ENCODE data around the gene GRID1. TPM values are rescaled to one million over a fixed set of nuclear protein-coding genes. Genes with fewer than 3 reads are reported as not detected.

GRID1 gene
- total RNA-seq, 1 donor from 2014 or later, result 9.2 TPM

DNA sequence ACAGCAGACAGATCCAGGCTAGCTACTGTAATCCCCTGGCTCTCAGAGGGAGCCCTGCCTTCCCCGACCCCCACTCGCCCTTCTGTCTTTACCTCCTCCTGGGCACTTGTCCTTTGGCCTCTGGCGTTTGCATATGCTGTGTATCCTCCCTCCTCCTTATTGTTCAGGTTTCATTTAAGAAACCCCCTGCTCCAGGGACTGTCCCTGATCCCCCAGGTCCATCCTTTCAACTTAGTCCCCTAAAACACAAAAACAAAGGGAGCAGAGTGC, 25.7 kb downstream of the GRID1 start:
- Mint-ChIP-seq H3K4me1 (ENCODE audit: unreplicated experiment) (peaks cover 10% of the 10 kb centered on the region), H3K4me3 (no peak overlapping the region), H3K27ac (no peak overlapping the region), H3K36me3 (no peaks in the 10 kb centered on the region), H3K9me3 (no peaks in the 10 kb centered on the region), H3K27me3 (peaks cover 6% of the 10 kb centered on the region)
- TF ChIP-seq, protein P1, sequence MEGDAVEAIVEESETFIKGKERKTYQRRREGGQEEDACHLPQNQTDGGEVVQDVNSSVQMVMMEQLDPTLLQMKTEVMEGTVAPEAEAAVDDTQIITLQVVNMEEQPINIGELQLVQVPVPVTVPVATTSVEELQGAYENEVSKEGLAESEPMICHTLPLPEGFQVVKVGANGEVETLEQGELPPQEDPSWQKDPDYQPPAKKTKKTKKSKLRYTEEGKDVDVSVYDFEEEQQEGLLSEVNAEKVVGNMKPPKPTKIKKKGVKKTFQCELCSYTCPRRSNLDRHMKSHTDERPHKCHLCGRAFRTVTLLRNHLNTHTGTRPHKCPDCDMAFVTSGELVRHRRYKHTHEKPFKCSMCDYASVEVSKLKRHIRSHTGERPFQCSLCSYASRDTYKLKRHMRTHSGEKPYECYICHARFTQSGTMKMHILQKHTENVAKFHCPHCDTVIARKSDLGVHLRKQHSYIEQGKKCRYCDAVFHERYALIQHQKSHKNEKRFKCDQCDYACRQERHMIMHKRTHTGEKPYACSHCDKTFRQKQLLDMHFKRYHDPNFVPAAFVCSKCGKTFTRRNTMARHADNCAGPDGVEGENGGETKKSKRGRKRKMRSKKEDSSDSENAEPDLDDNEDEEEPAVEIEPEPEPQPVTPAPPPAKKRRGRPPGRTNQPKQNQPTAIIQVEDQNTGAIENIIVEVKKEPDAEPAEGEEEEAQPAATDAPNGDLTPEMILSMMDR (conservative IDR thresholded peaks at IDR 0.05), result no peak
- DNase-seq (ENCODE audit: extremely low spot score, unreplicated experiment), result no peak

DNA sequence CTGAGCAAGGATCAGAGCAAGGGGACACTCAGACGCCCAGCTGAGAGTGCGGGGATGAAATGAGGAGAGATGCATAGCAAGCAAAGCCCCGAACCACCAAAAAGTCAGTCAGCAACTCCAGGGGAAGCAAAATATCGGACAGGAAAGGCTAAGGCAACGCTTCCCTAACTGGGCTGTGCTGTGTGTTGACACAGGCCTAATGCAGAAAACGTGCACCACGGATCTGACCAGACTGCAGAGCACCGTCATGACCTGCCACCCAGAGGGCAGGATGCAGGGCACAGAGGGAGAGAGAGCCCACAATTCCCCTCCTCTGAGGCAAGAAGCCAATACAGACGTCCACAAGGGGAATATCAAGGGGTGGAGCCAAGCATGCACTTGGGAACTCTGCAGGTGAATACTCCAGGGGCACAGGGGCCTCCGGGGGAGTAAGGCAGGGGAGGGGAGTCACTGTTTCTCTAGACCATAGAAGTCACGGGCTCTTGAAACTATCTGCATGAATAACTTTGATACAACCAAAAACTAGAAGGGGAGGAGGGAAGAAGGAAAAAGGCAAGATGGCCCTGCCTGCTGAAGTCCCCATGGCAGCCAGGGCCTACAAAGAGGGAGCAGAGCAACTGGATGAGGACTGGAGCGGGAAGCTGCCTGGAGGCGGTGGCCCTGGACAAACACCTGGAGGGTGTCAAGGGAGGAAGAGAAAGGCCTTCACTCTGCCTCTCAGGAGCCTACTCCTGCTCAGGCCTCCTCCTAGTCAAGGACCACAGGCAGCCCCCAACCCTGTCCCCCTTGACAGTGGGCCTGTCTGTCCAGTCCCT, 26.2 kb downstream of the GRID1 start:
- no peak for DNase-seq (ENCODE audit: extremely low spot score, unreplicated experiment)

DNA sequence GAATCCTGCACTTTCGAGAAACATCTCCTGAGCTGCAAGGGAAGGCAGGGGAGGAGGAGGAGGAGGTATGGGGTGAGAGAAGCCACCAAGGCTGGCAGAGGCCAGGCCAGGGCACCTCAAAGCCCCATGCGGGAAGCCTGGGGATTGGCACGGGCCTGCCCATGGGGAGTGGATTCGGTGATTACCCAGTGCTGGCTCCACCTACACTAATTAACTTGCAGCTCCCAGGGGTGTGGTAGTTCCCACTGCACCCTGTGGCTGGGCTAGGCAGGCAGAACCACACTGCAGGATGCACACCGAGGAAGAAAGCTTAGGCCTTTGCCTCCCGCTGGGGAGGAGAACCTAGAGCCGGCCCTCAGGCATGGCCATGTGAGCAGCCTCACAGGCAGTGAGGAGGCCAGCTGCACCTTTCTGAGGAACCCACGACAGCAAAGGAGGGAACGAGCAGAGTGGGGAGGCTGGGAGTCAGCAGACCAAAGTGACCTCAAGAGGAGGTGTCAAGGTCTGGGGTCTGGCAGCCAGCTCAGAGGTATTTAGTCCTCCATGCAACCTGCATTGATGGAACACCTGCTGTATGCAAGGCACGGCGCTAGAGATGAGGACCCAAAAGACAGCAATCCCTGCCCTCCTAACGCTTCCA, 27.2 kb downstream of the GRID1 start:
- Mint-ChIP-seq H3K4me3 (no peak overlapping the region), H3K4me1 (ENCODE audit: unreplicated experiment) (peaks cover 7% of the 10 kb centered on the region), H3K36me3 (no peaks in the 10 kb centered on the region), H3K9me3 (no peaks in the 10 kb centered on the region), H3K27me3 (peaks cover 7% of the 10 kb centered on the region), H3K27ac (no peak overlapping the region)
- TF ChIP-seq, protein P1 (conservative IDR thresholded peaks at IDR 0.05), result no peak
- DNase-seq (ENCODE audit: extremely low spot score, unreplicated experiment), result no peak

More for the DNA sequence above, 26.2 kb downstream of the GRID1 start:
- Mint-ChIP-seq H3K4me1 (ENCODE audit: unreplicated experiment) (peaks cover 7% of the 10 kb centered on the region), H3K9me3 (no peaks in the 10 kb centered on the region), H3K4me3 (no peak overlapping the region), H3K27ac (no peak overlapping the region), H3K36me3 (no peaks in the 10 kb centered on the region), H3K27me3 (peaks cover 3% of the 10 kb centered on the region)
- TF ChIP-seq, protein P1 (conservative IDR thresholded peaks at IDR 0.05), result no peak

DNA sequence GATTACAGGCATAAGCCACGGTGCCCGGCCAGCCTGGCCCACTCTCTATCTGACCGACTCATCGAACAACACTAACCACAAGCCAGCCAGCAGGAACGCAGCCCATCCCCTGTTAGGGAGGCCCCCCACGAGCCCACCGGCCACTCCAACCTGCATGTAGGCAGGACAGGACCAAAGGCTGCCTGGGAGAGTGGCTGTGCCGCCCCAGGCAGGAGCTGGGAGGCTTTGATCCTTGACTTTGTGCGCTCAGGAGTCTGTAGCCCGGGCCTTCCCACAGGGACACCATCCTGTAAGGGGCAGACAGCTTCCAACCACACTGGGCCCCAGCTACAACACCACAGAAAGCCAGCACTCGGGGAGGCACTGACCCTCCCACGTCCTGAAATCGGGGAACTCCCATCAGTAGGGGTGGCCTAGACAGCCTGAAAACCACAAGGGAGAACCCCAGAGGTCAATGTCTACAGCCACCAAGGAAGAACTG, 29.4 kb downstream of the GRID1 start:
- H3K27me3 Mint-ChIP-seq, result peaks cover 13% of the 10 kb centered on the region
- no peak overlapping the region for H3K4me3 Mint-ChIP-seq
- TF ChIP-seq, protein P1 (conservative IDR thresholded peaks at IDR 0.05), result no peak
- H3K4me1 Mint-ChIP-seq (ENCODE audit: unreplicated experiment), result peaks cover 7% of the 10 kb centered on the region
- no peaks in the 10 kb centered on the region for H3K36me3 Mint-ChIP-seq
- no peak overlapping the region for H3K27ac Mint-ChIP-seq
- no peaks in the 10 kb centered on the region for H3K9me3 Mint-ChIP-seq
- no peak for DNase-seq (ENCODE audit: extremely low spot score, unreplicated experiment)

DNA sequence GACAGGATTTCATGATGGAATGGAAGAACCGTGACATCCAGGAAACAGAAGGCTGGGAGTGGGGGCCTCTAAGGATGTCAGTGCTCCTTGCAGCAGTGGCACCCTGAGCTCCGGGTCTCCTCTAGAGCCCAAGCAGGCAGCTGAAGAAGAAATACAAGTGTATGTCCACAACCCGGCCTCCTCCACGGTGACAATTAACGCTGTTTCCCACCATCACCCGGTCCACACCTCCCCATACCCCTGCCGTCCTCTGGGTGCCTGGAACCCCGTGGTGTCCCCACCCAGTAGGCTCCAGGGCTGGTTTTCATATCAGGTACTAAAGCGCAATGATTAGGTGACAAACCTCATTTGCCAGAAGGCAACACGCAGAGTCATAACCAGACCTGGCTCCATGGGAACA, 30.3 kb downstream of the GRID1 start:
- Mint-ChIP-seq H3K4me1 (ENCODE audit: unreplicated experiment) (peaks cover 7% of the 10 kb centered on the region), H3K36me3 (no peaks in the 10 kb centered on the region), H3K27me3 (peaks cover 13% of the 10 kb centered on the region), H3K9me3 (no peaks in the 10 kb centered on the region), H3K4me3 (no peak overlapping the region), H3K27ac (no peak overlapping the region)
- TF ChIP-seq, protein P1 (conservative IDR thresholded peaks at IDR 0.05), result no peak
- no peak for DNase-seq (ENCODE audit: extremely low spot score, unreplicated experiment)

Data from type B pancreatic cell (in vitro differentiated cells).